Activated CD4-positive, CD25-positive, alpha-beta regulatory T cell treated with anti-CD3 and anti-CD28 coated beads, Interleukin-2, amount 50 U/mL, for 24 hours (primary cell): ENCODE results near the gene EPN2.

Experiments used
- ATAC-seq, 2 donors: fragments of 150-1000 bp; cut with Tn5 transposase; one replicate each; pipeline ENCODE4 v1.10.0; 2021; ENCODE audit warnings: mild to moderate bottlenecking in 1 of 2, moderate library complexity in 1 of 2

Gene EPN2

DNA sequence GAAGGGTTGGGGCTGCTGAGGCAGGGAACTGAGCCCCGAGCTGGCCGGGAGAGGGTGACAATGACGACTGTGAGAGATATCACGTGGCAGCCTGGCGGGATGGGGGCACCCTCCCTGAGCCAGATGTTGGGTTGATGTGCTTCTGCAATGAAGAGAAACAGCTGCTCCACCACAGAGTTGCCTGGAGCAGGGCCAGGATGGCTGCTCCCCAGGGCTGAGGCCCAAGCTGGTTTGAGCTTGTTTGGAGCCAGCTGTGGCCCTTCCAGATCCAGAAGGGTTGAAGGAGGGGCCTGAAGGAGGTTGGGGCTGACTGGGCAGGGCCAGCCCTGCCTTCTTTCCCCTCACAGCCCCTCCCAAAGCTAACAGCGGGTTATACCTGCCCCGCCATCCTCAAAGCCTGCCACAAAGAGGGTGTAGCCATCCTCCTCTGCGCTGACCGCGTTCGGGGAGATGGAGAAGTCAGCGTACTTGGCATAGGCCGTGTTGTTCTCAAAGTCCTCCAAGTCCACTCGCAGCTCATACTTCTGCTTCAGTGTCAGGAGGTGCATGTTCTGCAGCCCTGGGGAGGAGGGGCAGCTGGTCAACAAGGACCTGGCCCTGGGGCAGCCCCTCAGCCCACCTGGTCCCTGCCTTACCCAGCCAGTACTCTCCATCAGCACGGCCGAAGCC lies 147.7 kb downstream of the EPN2 start:
- no peak for ATAC-seq

DNA sequence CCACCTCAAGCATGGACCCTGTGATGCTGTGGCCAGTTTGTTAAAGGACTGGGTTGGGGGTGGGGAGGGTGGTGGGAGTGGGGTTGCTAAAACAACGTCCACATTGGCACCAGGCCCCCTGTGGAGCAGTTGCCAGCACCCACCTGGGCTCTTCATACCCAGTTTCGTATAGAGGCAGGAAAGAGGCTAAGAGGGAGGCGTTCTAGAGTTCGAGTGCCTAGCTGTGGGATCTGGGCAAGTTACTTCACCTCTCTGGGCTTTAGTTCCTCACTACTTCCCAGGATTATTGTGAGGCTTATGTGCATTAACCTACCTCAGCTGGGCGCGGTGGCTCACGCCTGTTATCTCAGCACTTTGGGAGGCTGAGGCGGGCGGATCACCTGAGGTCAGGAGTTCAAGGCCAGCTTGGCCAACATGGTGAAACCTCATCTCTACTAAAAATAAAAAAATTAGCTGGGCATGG lies 148.4 kb downstream of the EPN2 start:
- ATAC-seq: no peak
